GM19324 (cell line): ENCODE data around the gene YWHAQ.
A peak's percentile ranks its signal among the peaks of the same experiment; 100 is the strongest.
"Not testable (repeated sequence)": the region's sequence is repeated elsewhere in the genome, so short reads cannot be mapped to it uniquely, and the experiment has no call there.

Experiments used
- ATAC-seq: cut with Tn5 transposase; IDR thresholded peaks from one replicate; pipeline ENCODE4 v1.9.1; 2021; ENCODE audit warnings: mild to moderate bottlenecking, moderate library complexity; ENCODE audit not compliant: unreplicated experiment, low FRiP score

The YWHAQ gene

DNA sequence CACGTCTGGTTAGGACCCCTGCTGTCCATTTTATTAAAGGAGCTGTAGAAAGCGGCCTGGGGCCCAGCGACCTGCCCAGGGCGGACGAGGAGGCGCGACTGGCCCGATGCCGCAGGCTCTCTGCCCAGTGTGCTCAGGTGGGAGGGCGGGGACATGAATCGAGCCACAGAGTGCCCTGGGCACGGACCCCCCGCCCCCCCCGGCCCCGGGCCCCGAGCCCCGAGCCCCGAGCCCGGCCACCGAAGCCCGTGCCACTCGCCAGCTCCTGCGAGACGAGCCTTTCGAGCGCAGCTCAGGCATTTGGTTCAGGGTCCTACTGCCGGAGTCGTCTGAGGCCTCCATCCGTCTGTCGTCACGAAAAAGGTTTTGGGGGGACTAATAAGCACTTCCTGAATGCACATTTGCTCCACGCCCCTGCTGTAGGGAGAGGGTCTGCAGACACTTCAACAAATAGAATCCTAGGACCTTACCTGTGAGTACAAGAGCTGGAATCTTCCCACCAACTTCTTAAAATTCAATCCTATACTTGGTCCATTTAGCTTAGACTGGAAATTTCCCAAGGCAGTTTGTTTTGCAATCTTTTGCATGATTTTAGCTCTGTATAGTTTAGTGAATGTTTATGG is 74.6 kb downstream of the YWHAQ start:
- ATAC-seq: no peak

DNA sequence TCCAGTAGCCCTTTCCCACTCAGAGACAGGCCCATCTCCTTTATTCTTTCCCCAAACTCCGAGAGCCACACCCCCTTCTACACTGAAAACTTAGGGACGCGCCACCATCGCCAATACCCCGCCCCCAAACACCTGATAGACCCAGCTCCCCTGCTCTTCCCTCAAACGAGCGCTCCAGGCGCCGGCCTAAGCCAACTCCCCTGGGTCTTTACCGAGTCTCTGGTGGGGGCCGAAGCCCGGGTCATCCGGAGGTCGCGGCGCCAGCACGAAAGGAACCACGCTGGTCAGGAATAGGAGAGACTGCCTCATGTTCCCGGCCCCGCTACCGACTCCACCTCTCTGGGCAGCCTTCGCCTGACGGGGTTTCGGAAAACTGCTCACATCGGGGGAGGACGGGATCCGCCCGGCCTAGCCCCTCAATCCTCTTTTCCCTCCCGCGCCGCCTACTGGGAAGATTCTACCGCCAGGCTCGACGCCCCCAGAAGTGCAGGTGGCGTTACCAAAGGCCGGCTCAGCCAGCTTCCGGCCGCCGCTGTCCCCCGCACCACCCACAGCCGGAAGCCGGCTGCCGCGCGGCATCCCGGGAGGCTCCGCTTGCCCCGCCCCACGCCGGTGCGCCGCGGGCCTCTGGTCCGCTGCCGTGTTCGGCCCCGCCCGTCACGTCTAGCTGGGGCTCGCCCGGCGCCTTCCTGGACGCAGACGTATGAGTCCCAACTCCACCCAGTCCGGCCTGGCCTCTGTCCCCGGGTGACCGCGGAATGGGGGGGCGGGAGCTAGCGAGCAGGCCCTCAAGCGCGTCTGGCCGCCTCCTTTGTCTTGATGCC is 75.3 kb downstream of the YWHAQ start, which contains the start of gene ADAM17:
Gene ADAM17 (minus strand): TSS at position 534 of the 824 bp plus-strand sequence. CDS start 225 bp downstream, at position 309.
- peak; percentile 94 for ATAC-seq

DNA sequence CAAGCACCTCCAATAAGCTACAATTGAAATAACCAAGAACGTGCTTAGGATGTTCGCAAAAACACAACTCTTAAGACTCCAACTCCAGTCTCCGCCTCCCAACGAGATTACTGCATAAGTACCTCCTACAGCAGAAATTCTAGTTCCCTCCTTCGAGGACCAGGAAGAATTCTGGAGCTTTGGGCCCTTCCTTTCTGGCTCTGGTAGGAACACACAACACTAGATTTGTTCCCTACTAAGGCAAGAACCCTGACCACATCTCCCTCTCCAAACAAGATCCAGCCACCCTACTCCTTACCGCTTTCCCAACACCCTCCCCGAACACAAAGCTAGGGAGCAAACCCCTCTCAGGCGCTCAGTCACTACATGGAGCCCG is 75.9 kb downstream of the YWHAQ start:
- no peak for ATAC-seq

DNA sequence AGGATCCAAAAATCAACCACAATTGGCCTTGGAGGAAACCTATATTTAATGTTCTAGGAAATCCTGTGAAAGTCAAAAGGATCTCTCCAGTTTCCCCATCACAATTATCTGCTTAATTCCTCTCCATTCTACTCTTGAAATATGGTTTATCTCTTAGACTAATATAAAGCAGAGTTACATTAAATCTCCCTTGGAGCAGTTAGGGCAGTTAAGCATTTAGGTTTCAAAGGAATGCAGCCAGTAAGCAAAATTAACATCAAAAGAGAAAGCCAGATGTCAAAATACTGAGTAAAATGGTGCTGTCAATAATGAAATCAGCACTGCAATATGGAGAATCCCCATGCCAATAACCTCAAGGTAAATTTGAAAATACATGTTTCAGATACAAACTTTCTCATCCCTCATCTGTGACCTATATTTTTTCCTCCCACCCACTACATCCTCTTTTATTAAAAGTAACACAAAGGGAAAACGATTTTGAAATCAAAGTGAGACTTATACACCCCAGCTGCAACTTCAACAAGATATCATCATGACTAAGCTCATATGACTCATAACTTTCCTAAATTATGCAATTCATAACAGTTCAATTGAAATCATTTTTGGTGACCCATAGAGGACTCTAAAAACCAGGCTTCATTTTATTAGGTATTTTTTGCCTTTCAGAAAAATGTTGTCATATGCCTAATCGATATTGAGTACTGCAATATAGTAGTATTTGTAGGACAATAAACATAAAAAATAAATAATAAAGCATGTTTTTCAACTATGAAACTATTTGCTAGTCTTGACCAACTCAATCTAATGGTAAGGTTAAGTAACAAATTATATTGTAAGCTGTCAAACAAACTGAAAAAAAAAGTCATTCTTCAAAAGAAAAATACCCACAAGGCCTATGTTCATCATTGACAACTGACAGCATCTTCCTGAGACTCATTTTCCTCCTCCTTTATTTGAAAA is 78.3 kb downstream of the YWHAQ start:
- no peak for ATAC-seq

DNA sequence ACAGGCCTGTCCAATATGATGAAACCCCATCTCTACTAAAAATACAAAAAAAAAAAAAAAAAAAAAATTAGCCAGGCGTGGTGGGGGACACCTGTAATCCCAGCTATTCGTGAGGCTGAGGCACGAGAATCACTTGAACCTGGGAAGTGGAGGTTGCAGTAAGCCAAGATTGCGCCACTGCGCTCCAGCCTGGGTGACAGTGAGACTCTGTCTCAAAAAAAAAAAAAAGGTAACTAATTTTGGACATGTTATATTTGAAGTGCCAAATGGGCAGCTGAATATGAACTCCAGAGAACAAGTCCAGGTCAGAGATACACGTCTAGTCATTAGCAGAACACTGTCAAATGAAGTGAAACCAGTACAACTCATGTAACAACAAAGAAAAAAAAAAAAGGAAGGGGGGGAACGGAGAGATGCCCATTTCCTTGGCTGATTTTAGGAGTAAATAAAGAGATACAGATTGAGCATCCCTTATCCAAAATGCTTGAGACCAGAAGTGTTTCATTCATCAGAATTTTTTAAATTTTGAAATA is 79.9 kb downstream of the YWHAQ start:
- not testable (repeated sequence) for ATAC-seq

DNA sequence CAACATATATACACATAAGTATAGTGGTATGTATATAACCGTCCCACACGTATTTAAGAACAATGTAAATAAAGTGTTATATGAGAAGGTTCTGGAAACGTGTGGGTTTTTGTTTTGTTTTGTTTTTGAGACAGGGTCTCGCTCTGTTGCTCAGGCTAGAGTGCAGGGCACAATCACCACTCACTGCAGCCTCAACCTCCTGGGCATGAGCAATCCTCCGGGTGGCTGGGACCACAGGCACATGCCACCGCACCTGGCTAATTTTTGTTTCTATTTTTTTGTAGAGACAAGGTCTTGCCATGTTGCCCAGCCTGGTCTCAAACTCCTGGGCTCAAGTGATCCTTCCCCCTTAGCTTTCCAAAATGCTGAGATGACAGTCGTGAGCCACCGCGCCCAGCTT is 81.4 kb downstream of the YWHAQ start:
- no peak for ATAC-seq

DNA sequence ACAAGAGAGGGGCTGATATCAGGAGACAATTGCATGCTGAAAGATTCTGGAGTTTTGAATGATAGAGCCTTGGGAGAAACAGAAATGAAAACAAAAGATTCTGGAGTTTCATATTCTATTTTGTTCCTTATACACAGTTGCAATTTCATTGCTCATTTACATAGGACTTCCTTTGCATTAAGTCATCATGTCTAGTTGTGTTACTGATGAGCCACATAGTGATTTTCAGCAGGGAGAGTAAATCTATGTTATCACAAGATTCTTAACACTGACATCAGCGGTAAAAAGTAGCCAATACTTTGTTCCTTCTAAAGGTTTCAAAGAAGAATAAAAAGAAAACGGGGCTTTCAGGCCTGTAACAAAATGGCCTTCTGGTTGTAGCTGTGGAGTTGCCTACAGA is 82.3 kb downstream of the YWHAQ start:
- ATAC-seq: peak; percentile 52

DNA sequence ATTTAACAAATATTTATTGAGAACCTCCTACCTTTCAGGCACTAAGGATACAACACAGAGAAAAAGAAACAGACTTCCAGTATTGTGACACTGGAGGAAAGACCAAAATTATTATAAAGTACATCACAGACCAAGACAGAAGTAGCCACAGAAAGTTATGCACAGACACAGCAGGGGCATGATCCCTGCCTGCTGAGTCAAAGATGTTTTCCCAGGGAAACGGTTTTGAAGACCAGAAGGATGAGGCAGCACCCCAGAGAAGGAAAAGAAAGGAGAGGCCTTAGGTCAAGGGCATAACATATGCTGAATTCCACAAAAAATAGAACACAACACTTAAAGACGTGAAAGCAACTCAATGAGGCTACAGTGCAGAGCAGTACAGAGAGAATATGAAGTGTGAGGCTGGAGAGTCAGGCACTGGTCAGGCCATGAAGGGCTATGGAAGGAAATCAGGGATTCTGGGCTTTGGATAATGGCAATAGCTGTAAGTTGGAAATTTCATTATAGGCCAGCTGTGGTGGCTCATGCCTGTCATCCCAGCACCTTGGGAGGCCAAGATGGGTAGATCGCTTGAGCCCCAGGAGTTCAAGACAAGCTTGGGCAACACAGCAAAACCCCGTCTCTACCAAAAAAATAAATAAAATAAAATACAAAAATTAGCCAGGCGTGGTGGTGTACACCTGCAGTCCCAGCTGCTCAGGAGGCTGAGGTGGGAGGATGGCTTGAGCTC is 83.4 kb downstream of the YWHAQ start:
- ATAC-seq: no peak

DNA sequence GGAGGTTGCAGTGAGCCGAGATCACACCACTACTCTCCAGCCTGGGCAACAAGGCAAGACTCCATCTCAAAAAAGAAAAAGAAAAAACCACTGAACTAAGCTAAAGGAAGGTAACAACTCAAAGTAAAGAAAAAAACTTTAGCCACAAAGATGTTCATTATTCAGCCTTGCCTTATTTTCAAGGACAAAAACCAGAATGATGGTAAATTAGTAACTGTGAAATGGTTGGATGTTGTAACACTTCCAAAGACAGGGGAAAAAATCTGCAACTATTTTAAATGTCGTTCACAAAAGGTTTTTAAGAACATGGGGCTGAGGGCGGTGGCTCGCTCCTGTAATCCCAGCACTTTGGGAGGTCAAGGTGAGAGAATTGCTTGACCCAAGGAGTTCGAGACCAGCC is 85.3 kb downstream of the YWHAQ start:
- ATAC-seq: no peak

DNA sequence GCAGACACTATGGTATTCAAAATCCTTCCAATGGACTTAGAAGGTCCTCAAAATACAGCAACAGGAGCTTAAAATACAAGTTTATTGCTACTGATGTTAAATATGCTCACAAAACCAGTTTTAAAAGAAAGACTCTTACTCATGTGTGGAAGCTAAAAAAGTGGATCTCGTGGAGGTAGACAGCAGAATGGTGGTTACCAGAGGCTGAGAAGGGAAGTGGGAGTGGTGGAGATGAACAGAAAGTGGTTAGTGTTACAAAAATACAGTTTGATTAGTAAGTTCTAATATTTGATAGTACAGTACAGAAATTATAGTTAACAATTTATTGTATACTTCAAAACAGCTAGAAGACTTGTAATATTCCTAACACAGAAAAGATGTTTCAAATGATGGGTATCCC is 87.2 kb downstream of the YWHAQ start:
- ATAC-seq: no peak

DNA sequence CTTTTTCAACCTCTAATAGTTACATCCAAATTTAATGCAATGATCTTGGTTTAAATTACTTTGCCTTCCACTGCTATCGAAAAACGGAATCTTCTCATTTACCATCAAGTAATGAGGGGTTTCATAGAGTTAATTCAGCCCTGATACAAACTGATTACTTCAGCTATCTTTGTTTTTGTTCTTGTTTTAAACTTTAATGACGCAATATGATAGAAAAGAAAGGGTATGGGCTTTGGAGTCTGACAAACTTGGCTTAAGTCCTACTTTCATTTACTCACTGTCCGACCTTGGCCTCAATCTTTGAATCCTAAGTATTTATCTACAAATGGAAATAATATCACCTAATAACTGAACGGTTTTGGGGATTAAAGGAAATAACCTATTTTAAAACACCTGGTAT is 91.3 kb downstream of the YWHAQ start:
- no peak for ATAC-seq

DNA sequence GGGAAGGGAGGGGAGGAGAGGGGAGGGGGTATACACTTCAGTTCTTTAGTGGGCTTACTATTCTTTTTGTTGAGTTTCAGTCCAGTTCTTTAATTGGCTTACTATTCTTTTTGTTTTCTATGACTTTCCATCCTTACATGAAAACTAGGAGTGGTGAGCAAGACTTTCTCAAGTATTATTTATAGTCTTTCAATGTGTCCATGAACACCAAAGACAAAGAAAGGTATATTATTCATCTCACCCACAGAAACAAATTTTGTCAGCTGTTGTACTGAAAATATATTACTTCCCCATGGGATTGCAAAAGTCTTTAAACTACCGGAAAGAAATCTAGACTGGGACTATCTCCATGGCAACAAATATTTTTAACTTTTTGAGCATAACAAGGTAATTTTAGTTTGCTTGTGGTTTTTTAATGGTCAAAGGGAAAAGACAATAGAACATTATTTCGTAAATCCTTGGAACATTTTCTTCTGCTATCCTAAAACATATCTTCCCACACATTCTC is 92.7 kb downstream of the YWHAQ start:
- ATAC-seq: no peak

DNA sequence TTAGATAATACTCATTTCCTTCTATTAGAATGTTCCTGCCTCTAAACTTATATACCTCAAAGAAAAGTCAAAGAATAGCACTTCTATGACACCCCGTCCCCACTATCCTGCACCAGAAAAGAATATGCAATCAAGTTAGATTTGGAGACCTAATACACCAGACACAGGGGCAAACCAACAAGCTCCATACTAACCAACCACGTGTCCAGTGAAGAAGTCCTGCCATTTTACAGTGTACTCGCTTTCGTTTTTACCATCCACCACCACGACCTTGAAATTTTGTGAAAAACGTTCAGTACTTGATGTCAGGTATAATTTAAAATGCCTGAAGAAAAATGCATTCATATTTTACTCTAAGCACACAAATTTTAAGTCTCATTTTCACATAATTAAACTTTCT is 94.3 kb downstream of the YWHAQ start:
- no peak for ATAC-seq

DNA sequence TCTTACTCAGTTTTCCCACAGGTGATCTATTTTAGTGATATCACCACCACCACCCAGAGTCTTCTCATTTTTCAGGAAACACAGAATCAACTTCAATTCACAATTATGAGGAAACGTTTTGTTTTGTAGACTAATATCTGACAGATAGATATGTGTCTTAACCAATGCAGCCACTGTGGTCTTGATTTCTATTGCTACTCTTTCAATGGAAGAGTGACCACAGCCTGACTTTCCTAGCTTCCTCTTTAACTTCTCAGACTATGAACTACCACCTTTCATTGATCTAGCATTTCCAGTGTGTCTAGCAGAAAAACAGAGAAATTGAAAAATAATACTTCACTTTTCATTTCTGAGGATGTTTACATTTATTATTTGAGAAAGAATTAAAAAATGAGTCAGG is 95.6 kb downstream of the YWHAQ start:
- no peak for ATAC-seq
